Fibroblast of lung (primary cell): ENCODE measurements around the gene ELOVL1. TPM values are rescaled to one million over a fixed set of nuclear protein-coding genes. Genes with fewer than 3 reads are reported as not detected.
A peak's percentile ranks its signal among the peaks of the same experiment; 100 is the strongest.
"Not testable (repeated sequence)": the region's sequence is repeated elsewhere in the genome, so short reads cannot be mapped to it uniquely, and the experiment has no call there.

Experiments
- DNase-seq, 2 donors: peaks; one replicate each; pipeline versions ENCODE4 v3.0.0 to v3.0.0-alpha.2; 2010; ENCODE audit warnings: low read depth in 2 of 2
- H2AFZ ChIP-seq: 2 replicates; pipeline ENCODE4 v1.5.1; 2012; ENCODE audit warnings: low read length, control low read depth, inconsistent platforms
- H3K27ac ChIP-seq: 2 replicates; pipeline ENCODE4 v1.5.1; 2011; ENCODE audit warnings: low read length, control low read depth; ENCODE audit not compliant: insufficient read depth
- H3K27me3 ChIP-seq: 2 replicates; pipeline ENCODE4 v1.5.1; 2011; ENCODE audit warnings: mild to moderate bottlenecking, low read length; ENCODE audit not compliant: control insufficient read depth, insufficient read depth
- H3K36me3 ChIP-seq: 2 replicates; pipeline ENCODE4 v1.5.1; 2011; ENCODE audit warnings: low read length; ENCODE audit not compliant: control insufficient read depth, insufficient read depth
- H3K4me1 ChIP-seq: 2 replicates; pipeline ENCODE4 v1.5.1; 2011; ENCODE audit warnings: low read length; ENCODE audit not compliant: control insufficient read depth, insufficient read depth; ENCODE audit errors: extremely low read depth
- H3K4me2 ChIP-seq: 2 replicates; pipeline ENCODE4 v1.5.1; 2011; ENCODE audit warnings: low read length, control low read depth; ENCODE audit not compliant: insufficient read depth; ENCODE audit errors: extremely low read depth
- H3K4me3 ChIP-seq, 4 experiments: fragments of 200-600 bp in 1 of 4; sonication (generic) in 1 of 4; replicated peaks in 1 of 4; 2 replicates each; pipeline ENCODE4 v1.5.1; 2011 to 2016; ENCODE audit warnings: low read length in 4 of 4, low read depth in 3 of 4, mild to moderate bottlenecking in 3 of 4, control low read depth in 2 of 4, inconsistent platforms in 1 of 4, mixed read lengths in 1 of 4; ENCODE audit not compliant: insufficient read depth in 1 of 4; ENCODE audit errors: control extremely low read depth in 1 of 4
- H3K79me2 ChIP-seq: 2 replicates; pipeline ENCODE4 v1.5.1; 2012; ENCODE audit warnings: mild to moderate bottlenecking, low read length, inconsistent platforms; ENCODE audit not compliant: control insufficient read depth, insufficient read depth
- H3K9ac ChIP-seq: 2 replicates; pipeline ENCODE4 v1.5.1; 2011; ENCODE audit warnings: mild to moderate bottlenecking, low read length, control low read depth; ENCODE audit not compliant: insufficient read depth
- H3K9me3 ChIP-seq: 2 replicates; pipeline ENCODE4 v1.5.1; 2012; ENCODE audit warnings: low read depth, low read length; ENCODE audit not compliant: control insufficient read depth, insufficient read depth
- H4K20me1 ChIP-seq: 2 replicates; pipeline ENCODE4 v1.5.1; 2011; ENCODE audit warnings: low read length; ENCODE audit not compliant: control insufficient read depth, insufficient read depth; ENCODE audit errors: extremely low read depth
- EZH2 ChIP-seq: IDR thresholded peaks from 2 replicates; pipeline ENCODE4 v1.5.1; 2012; ENCODE audit warnings: low read length, control low read depth, mild to moderate bottlenecking; ENCODE audit errors: missing control alignments
- polyA plus RNA-seq, 2 donors: library from polyadenylated mRNA; depleted of rRNA in 1 of 2; stranded (reverse) in 1 of 2; unstranded in 1 of 2; fragments of >200 nt; gene quantifications; 2 replicates each; pipeline ENCODE4 v1.2.1, GENCODE V29; 2011 to 2012; ENCODE audit warnings: missing spikeins in 1 of 2
- total RNA-seq: library from RNA; depleted of rRNA; stranded (reverse); fragments of >200 nt; gene quantifications from 2 replicates; pipeline ENCODE4 v1.2.1, GENCODE V29; 2014
- TF ChIP-seq, protein P1 (sequence below), 2 donors: IDR thresholded peaks in 1 of 2; conservative IDR thresholded peaks in 1 of 2; 1 replicate in 1 of 2; 2 replicates in 1 of 2; pipeline ENCODE4 v1.5.1; 2011 to 2012; ENCODE audit warnings: low read length in 2 of 2, control low read depth in 1 of 2, inconsistent platforms in 1 of 2, low read depth in 1 of 2, mild to moderate bottlenecking in 1 of 2

The ELOVL1 gene
- total and polyA plus RNA-seq, 2 donors (not counting 1 experiment from before 2014, with no cell fraction given), result 65.2 to 172 TPM

- H3K4me2 ChIP-seq, result no peak overlapping the region
- peaks cover 13% of the 10 kb centered on the region for H3K79me2 ChIP-seq
- no peak overlapping the region for H3K9ac ChIP-seq
- H3K36me3 ChIP-seq, result no peaks in the 10 kb centered on the region
- peak in 1 of 2 donors; percentile 27 for DNase-seq
- peak overlapping the region; percentile 85 for H3K27ac ChIP-seq
- H3K4me1 ChIP-seq, result peaks cover 16% of the 10 kb centered on the region
- TF ChIP-seq EZH2, result no peak
- TF ChIP-seq, protein P1, sequence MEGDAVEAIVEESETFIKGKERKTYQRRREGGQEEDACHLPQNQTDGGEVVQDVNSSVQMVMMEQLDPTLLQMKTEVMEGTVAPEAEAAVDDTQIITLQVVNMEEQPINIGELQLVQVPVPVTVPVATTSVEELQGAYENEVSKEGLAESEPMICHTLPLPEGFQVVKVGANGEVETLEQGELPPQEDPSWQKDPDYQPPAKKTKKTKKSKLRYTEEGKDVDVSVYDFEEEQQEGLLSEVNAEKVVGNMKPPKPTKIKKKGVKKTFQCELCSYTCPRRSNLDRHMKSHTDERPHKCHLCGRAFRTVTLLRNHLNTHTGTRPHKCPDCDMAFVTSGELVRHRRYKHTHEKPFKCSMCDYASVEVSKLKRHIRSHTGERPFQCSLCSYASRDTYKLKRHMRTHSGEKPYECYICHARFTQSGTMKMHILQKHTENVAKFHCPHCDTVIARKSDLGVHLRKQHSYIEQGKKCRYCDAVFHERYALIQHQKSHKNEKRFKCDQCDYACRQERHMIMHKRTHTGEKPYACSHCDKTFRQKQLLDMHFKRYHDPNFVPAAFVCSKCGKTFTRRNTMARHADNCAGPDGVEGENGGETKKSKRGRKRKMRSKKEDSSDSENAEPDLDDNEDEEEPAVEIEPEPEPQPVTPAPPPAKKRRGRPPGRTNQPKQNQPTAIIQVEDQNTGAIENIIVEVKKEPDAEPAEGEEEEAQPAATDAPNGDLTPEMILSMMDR (conservative IDR thresholded peaks at IDR 0.05 in 1 of 2, IDR thresholded peaks at IDR 0.05 in 1 of 2; ENCODE audit: low read depth in 1 of 2, low read length in 2 of 2), result no peak
- no peaks in the 10 kb centered on the region for H3K9me3 ChIP-seq
- no peak overlapping the region for H2AFZ ChIP-seq
- no peak overlapping the region for H3K4me3 ChIP-seq
- no peaks in the 10 kb centered on the region for H3K27me3 ChIP-seq
- H4K20me1 ChIP-seq, result no peaks in the 10 kb centered on the region
Measured at GRCh38 chr1:43372172-43372571, 4.4 kb upstream of the ELOVL1 start.

DNA sequence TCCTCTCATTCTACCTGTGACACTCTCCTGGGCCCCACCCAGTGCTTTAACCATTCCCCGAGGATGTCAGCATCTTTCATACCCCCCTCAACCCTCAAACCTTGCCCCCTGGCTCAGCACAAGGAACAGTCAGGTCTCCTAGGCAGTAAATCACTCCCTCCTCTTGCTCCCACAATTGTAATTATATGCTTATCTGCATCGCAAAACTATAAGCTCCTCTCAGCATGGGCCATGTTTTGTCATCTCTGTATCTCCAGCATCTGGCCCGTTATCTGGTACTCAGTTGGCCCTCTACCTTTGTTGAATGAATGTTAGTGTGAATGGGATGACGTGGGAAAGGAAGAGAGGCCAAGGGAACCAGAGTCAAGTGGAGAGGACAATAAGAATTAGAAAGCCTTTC, 2.8 kb upstream of the ELOVL1 start:
- Histone ChIP-seq H3K4me2 (no peak overlapping the region), H3K9ac (no peak overlapping the region), H3K9me3 (no peaks in the 10 kb centered on the region), H3K4me3 (no peak overlapping the region), H3K27ac (no peak overlapping the region), H4K20me1 (no peaks in the 10 kb centered on the region), H3K79me2 (peaks cover 29% of the 10 kb centered on the region), H3K27me3 (no peaks in the 10 kb centered on the region), H3K4me1 (peaks cover 16% of the 10 kb centered on the region), H2AFZ (no peak overlapping the region), H3K36me3 (peaks cover 1% of the 10 kb centered on the region)
- no peak for DNase-seq
- TF ChIP-seq EZH2, result no peak
- TF ChIP-seq, protein P1 (conservative IDR thresholded peaks at IDR 0.05 in 1 of 2, IDR thresholded peaks at IDR 0.05 in 1 of 2; ENCODE audit: low read depth in 1 of 2, low read length in 2 of 2), result no peak

GRCh38 chr1:43369779-43370178, 2.0 kb upstream of the ELOVL1 start:
- DNase-seq, H3K36me3 ChIP-seq, H4K20me1 ChIP-seq, H3K9ac ChIP-seq, H3K4me2 ChIP-seq, H3K9me3 ChIP-seq, H3K27ac ChIP-seq, H2AFZ ChIP-seq, H3K27me3 ChIP-seq, H3K4me3 ChIP-seq: not testable (repeated sequence)
- H3K4me1 ChIP-seq, result peaks cover 16% of the 10 kb centered on the region
- H3K79me2 ChIP-seq, result peaks cover 37% of the 10 kb centered on the region
